A673 (cell line): ENCODE data around the gene SYNJ2. TPM values are rescaled to one million over a fixed set of nuclear protein-coding genes. Genes with fewer than 3 reads are reported as not detected.
A peak's percentile ranks its signal among the peaks of the same experiment; 100 is the strongest.

Experiments used
- BruUV-seq: library from RNA; stranded (reverse); fragments of 400-500 nt; replicated peaks from 2 replicates; lab custom pipeline; 2021; lab: Mats Ljungman, UMichigan
- CTCF ChIA-PET: fragments of 300-600 bp; sonication (Branson Sonifier 250); formaldehyde crosslinking; loops from one replicate; lab custom pipeline; 2022; ENCODE audit warnings: antibody characterized with exemption; lab: Charles Lee
- POLR2A ChIA-PET: fragments of 300-600 bp; sonication (Branson Sonifier 250); formaldehyde crosslinking; loops from one replicate; lab custom pipeline; 2022; ENCODE audit warnings: antibody characterized with exemption; ENCODE audit not compliant: low non-redundant PET; lab: Charles Lee
- DNase-seq: peaks from one replicate; pipeline ENCODE4 v3.0.0-alpha.2; 2015; ENCODE audit warnings: low spot score
- H3K27ac ChIP-seq: fragments of 200-600 bp; sonication (generic); 2 replicates; pipeline ENCODE4 v1.5.1; 2016; ENCODE audit warnings: mixed run types, low read depth, mild to moderate bottlenecking, mixed read lengths, antibody characterized with exemption, low read length; ENCODE audit not compliant: poor library complexity, severe bottlenecking
- H3K27me3 ChIP-seq: fragments of 200-600 bp; sonication (generic); replicated peaks from 2 replicates; pipeline ENCODE4 v1.6.1; 2017; ENCODE audit warnings: mixed run types, low read depth, mild to moderate bottlenecking, mixed read lengths, antibody characterized with exemption, low read length; ENCODE audit not compliant: insufficient read depth, poor library complexity
- H3K36me3 ChIP-seq: fragments of 200-600 bp; sonication (generic); 2 replicates; pipeline ENCODE4 v1.6.1; 2016; ENCODE audit warnings: mixed run types, mild to moderate bottlenecking, mixed read lengths, antibody characterized with exemption, low read length; ENCODE audit not compliant: insufficient read depth, poor library complexity, severe bottlenecking
- H3K4me1 ChIP-seq: fragments of 200-600 bp; sonication (generic); 2 replicates; pipeline ENCODE4 v1.6.1; 2017; ENCODE audit warnings: mixed run types, mild to moderate bottlenecking, mixed read lengths, antibody characterized with exemption, low read length; ENCODE audit not compliant: insufficient read depth, poor library complexity, severe bottlenecking
- H3K4me3 ChIP-seq: fragments of 200-600 bp; sonication (generic); 2 replicates; pipeline ENCODE4 v1.5.1; 2016; ENCODE audit warnings: low read depth, mixed run types, mild to moderate bottlenecking, mixed read lengths, low read length; ENCODE audit not compliant: poor library complexity, severe bottlenecking
- H3K9me3 ChIP-seq: fragments of 200-600 bp; sonication (generic); 2 replicates; pipeline ENCODE4 v1.6.1; 2016; ENCODE audit warnings: mixed run types, low read depth, mild to moderate bottlenecking, mixed read lengths, antibody characterized with exemption, low read length; ENCODE audit not compliant: poor library complexity, severe bottlenecking
- CTCF ChIP-seq: fragments of 300-800, 200-600 bp; sonication (generic); conservative IDR thresholded peaks from 2 replicates; pipeline ENCODE4 v1.5.1; 2017; ENCODE audit warnings: low read depth, mild to moderate bottlenecking, antibody characterized with exemption, low read length, moderate library complexity, mixed read lengths
- EZH2 ChIP-seq: fragments of 200-600 bp; sonication (generic); IDR thresholded peaks from 2 replicates; pipeline ENCODE4 v1.6.1; 2017; ENCODE audit warnings: borderline replicate concordance, low read depth, mild to moderate bottlenecking, mixed read lengths, antibody characterized with exemption, low read length; ENCODE audit not compliant: poor library complexity, severe bottlenecking
- intact Hi-C: fragments of 100-400 bp; cut with micrococcal nuclease; formaldehyde crosslinking; loops from one replicate; pipeline ENCODE4 v1.10.0; 2022; ENCODE audit not compliant: unreplicated experiment
- total RNA-seq: library from RNA; stranded (reverse); gene quantifications from 2 replicates; pipeline ENCODE4 v1.2.3, GENCODE V29; 2021

SYNJ2 gene
- total RNA-seq, 1 experiment from 2014 or later: 37.0 TPM

- DNase-seq: no peak
- Histone ChIP-seq H3K4me3 (no peak overlapping the region), H3K9me3 (no peaks in the 10 kb centered on the region), H3K4me1 (peaks cover 34% of the 10 kb centered on the region), H3K27ac (peak overlapping the region; percentile 35), H3K36me3 (peaks cover 4% of the 10 kb centered on the region), H3K27me3 (no peaks in the 10 kb centered on the region)
- no TSS peak for BruUV-seq
- intact Hi-C loops: no loop called here
- TF ChIP-seq EZH2 (no peak), CTCF (no peak)
- POLR2A ChIA-PET: no interaction called here
- CTCF ChIA-PET: interaction anchor here (0.6 kb wide), 1 partner anchor 22 kb away, joined by 4 read pairs; no protein-coding TSS in a partner anchor
Observed at GRCh38 chr6:158039571-158040050, 57.9 kb downstream of the SYNJ2 start.

DNA sequence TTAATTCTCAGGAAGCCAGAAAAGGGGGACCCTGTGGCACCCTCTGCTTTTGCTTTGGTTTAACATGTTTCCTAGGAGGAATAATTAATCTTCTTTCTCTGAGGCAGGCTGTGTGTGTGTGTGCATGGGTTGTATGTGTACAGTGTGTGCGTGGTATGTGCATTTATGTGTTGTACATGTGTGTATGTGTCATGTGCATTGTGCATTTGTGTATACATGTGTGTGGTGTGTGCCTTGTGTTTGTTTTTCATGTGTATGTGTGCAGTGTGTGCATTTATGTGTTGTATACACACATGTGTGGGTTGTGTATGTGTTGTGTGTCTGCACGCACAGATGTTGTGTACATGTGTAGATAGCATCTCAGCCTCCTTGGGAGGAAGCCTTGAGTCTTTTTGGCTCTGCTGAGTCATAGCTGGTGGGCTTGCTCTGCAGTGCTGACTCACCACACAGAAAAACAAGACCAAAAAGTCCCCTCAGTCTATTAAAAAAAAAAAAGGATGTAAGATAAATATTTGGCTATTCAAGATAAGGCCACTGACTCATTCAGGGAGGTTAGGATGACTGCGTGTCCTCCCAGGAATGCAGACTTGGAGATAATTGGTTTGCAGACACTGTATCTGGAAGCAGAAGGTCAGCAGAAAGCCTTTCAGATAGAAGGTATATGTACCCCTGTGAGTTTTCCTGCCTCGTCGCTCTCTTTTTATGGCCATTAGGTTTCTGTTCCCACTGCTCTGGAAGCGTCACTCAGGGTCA, 58.6 kb downstream of the SYNJ2 start:
- peak; percentile 80 for DNase-seq
- H3K27ac ChIP-seq: peak overlapping the region; percentile 45
- H3K27me3 ChIP-seq: no peaks in the 10 kb centered on the region
- intact Hi-C loops: no loop called here
- ChIA-PET POLR2A (no interaction called here), CTCF (interaction anchor here (0.6 kb wide), 1 partner anchor 21 kb away, joined by 4 read pairs; no protein-coding TSS in a partner anchor)
- BruUV-seq: no TSS peak
- H3K9me3 ChIP-seq: no peaks in the 10 kb centered on the region
- H3K4me1 ChIP-seq: peaks cover 34% of the 10 kb centered on the region
- H3K36me3 ChIP-seq: peaks cover 4% of the 10 kb centered on the region
- H3K4me3 ChIP-seq: no peak overlapping the region
- TF ChIP-seq EZH2 (no peak), CTCF (no peak)

- intact Hi-C loops: no loop called here
- POLR2A ChIA-PET: interaction anchor here (0.5 kb wide), 1 partner anchor 146 kb away, joined by 6 read pairs; no protein-coding TSS in a partner anchor
Observed at GRCh38 chr6:158040804-158041347, 59.2 kb downstream of the SYNJ2 start.

More at GRCh38 chr6:158040804-158041347, 59.2 kb downstream of the SYNJ2 start:
- peaks cover 34% of the 10 kb centered on the region for H3K4me1 ChIP-seq
- H3K27ac ChIP-seq: peak overlapping the region; percentile 45
- H3K27me3 ChIP-seq: no peaks in the 10 kb centered on the region
- BruUV-seq: no TSS peak
- H3K36me3 ChIP-seq: peaks cover 4% of the 10 kb centered on the region
- no peak for TF ChIP-seq CTCF
- H3K4me3 ChIP-seq: no peak overlapping the region
- no peaks in the 10 kb centered on the region for H3K9me3 ChIP-seq
- no peak for DNase-seq
- CTCF ChIA-PET: no interaction called here
